GM18508 (cell line): ENCODE measurements around the gene NANOGP8.

Source experiments
- ATAC-seq: cut with Tn5 transposase; IDR thresholded peaks from one replicate; pipeline ENCODE4 v1.9.1; 2021; ENCODE audit warnings: moderate number of reproducible peaks; ENCODE audit not compliant: insufficient read depth, unreplicated experiment

The NANOGP8 gene

DNA sequence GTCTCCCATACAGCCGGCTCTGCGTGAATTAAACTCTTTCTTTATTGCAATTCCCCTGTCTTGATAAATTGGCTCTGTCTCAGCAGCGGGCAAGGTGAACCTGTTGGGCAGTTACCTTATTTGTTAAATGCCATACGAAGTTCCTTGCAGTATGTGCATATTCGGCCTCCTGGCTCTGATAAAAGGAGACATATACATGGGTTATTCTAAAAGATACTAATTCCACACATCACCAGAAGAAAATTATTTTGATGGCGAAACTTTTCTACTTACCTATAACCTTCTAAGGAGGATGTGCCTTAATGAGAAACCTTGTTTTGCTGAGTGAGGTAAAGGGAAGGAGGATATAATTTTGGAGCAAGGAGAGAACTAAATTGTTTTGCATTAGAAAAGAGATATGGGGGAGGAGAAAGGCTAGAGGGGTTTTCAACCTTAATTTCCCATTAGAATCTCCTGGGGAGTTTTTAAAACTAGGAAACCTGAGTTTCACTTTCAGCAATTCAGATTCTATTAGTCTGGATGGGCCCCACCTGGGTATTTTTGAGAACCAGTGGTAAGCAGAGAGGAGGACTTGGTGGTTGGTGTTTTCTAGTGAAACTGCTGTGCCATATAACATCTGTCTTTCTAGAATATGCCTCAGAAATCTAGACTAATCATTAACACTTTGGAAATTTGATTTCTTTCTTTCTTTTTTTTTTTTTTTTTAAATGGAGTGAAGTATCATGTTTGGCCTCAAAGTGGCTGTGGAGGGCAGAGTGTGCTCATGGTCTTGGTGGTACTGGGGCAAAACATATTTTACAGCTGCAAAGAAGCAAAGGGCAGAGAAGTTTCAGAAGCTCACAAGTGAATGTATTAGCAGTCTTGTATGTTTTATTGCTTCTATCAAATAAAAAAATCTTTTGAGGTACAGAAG lies 23.0 kb downstream of the NANOGP8 start:
- no peak for ATAC-seq

GRCh38 chr15:35061161-35061824 lies 23.8 kb downstream of the NANOGP8 start:
- no peak for ATAC-seq

DNA sequence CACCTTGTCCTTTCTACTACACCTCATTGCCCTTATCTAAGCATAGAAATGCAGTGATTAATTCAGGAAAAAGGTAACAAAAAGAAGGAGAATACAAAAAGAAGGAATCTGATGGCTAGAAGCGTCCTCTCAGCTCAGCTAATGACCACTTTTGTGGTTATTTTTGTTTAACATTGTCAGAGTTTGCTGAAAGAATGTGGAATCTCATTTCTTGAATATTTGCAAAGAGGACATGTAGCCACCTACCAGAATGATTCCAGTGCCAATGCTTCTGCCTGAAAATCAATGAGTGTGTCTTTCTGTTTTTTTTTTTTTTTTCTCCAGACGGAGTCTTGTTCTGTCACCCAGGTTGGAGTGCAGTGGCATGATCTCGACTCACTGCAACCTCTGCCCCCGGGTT lies 24.5 kb downstream of the NANOGP8 start:
- ATAC-seq, result no peak

GRCh38 chr15:35058534-35059054 lies 26.5 kb downstream of the NANOGP8 start:
- no peak for ATAC-seq

DNA sequence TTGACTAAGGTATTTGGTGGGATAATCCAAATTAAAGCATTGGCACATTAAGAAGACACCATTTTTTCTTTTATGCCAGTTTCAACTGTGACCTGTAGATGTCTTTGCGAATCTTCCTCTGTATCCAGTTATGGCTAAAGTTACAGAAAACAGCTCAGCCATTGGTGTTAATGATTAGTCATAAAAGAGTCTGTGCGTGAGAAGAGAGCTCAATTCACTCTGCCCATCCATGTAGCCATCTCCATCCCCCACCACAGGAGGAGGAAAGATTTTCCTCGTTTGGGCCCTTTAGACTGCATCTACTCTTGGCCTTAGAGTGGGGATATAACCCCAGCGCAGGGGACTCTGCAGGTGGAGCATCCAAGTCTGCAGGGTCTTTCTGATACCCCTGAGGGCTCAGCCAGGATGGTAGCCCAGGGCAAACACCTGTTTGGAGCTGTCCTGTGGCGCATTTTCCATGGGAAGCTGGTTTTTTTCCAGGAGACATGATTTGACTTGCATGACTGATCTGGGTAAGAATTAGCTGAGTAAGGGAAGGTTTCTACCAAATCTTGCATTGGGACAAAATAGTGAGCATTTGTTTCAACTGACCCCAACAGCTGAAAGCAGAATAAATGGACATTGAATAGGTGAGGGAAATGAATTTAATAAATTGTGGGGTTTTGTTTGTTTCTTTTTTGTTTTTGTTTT lies 29.5 kb downstream of the NANOGP8 start:
- no peak for ATAC-seq

DNA sequence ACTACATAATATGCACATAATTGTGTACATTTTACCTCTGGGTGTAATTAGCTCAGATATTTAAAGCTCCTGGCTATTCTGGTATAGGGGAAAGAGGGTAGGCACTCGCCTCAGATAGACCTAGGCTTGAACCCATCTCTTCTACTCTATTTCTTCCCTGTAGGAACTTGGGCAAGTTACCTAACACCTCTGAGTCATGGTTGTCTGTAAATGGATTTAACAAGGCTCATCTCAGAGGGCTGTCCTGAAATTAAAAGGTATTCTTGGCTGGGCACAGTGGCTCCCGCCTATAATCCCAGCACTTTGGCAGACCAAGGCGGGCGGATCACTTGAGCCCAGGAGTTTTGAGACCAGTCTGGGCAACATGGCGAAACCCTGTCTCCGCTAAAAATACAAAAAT lies 30.7 kb downstream of the NANOGP8 start:
- ATAC-seq, result no peak

- ATAC-seq, result no peak
These were observed 37.1 kb downstream of the NANOGP8 start for GRCh38 chr15:35047996-35048395.

- no peak for ATAC-seq
These were observed 37.6 kb downstream of the NANOGP8 start for GRCh38 chr15:35047528-35047927.

- no peak for ATAC-seq
These were observed 41.6 kb downstream of the NANOGP8 start for GRCh38 chr15:35043373-35044095.

DNA sequence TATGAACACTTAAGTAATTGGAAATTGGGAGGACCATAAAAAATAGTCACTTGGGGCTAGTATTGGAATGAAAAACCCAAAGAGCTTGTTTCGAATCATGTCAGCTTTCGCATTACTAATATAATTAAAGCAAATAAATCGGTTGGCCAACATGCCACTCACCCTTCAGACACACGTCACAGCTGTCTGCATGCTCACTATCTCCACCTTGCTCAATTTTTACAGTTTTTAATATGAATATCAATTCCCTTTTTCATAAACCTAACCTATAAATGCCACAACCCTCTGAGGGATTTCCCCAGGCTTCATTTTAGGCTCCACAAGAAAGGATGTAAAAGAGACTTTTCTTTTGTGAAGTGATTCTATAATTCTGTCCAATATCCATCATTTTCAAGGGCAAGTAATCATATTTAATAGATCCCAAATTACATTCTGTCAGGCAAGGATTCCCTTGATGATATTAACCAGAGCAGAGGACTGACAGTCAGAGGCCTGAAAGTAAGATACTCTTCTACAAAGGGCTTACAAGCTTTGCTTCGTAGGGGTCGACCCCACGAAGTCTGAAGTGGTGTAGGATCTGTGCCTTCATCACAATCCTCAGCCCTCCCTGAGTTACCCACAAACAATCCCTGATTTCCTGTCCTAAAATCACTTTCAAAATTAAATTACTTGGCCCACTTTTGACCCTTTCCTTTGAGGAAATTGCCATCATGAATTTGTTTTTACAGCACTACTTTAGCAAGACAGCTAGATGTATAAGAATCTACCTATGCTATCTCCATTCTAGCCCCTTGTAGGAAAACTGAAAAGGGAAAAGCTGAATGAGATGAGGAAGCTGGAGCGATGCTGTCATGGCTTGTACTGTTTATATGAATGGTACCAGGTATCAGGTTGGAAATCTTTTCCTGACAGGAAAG lies 44.5 kb downstream of the NANOGP8 start:
- no peak for ATAC-seq

DNA sequence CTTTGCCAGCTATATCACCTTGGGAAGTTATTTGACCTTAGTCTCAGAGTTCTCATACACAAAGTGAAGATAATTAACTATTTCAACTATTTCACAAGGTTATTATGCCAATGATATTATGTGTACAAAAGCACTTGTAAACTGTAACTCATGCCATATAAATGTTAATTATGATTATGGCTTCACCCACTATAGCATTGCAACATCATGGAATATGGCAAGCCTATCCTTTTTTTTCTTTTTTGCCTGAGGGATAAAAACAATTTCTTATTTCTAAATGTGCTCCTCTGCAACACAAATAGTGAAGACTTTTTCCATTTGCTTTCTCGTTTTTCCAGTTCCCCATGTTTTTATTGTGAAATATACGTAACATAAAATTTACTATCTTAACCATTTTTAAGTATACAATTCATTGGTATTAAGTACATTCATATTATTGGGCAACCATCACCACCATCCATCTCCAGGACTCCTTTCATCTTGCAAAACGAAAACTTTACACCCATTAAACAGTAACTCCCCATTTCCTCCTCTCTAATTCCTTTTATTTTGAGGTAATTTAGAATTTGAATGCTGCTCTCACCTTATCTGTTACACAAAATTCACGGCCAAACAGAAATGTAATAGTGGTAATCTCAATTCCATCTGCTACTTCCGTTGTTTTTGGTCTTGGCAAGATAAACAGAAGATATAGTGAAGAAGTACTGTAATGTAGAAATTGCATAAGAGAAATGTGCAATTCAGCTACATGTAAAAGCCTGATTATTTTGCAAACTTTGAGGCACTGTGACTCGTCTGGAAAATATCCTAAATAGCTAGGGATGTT lies 46.3 kb downstream of the NANOGP8 start:
- ATAC-seq, result no peak
